ENCODE measurements around the gene ECT2. TPM values are rescaled to one million over a fixed set of nuclear protein-coding genes. Genes with fewer than 3 reads are reported as not detected.

ECT2 gene
- total and polyA plus RNA-seq, 2 of the 8 experiments (the other 6 are each of a cell fraction or from before 2014, with no cell fraction given): 19.5 to 88.7 TPM

DNA sequence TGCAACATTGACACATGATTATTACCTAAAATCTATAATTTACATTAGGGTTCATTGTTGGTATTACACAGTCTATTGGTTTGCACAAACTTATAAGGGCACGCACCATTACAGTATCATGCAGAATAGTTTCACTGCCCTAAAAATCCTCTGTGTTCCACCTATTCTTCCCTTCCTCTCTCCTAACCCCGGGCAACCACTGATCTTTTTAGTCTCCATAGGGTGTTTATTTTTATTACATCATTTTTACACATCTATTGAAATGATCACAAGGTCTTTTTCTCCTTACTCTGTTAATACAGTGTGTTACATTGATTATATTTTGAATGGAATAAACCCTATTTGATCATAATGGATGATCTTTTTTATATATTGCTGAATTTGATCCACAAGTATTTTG lies 15.5 kb upstream of the ECT2 start (continued):
- TF ChIP-seq, protein P1, sequence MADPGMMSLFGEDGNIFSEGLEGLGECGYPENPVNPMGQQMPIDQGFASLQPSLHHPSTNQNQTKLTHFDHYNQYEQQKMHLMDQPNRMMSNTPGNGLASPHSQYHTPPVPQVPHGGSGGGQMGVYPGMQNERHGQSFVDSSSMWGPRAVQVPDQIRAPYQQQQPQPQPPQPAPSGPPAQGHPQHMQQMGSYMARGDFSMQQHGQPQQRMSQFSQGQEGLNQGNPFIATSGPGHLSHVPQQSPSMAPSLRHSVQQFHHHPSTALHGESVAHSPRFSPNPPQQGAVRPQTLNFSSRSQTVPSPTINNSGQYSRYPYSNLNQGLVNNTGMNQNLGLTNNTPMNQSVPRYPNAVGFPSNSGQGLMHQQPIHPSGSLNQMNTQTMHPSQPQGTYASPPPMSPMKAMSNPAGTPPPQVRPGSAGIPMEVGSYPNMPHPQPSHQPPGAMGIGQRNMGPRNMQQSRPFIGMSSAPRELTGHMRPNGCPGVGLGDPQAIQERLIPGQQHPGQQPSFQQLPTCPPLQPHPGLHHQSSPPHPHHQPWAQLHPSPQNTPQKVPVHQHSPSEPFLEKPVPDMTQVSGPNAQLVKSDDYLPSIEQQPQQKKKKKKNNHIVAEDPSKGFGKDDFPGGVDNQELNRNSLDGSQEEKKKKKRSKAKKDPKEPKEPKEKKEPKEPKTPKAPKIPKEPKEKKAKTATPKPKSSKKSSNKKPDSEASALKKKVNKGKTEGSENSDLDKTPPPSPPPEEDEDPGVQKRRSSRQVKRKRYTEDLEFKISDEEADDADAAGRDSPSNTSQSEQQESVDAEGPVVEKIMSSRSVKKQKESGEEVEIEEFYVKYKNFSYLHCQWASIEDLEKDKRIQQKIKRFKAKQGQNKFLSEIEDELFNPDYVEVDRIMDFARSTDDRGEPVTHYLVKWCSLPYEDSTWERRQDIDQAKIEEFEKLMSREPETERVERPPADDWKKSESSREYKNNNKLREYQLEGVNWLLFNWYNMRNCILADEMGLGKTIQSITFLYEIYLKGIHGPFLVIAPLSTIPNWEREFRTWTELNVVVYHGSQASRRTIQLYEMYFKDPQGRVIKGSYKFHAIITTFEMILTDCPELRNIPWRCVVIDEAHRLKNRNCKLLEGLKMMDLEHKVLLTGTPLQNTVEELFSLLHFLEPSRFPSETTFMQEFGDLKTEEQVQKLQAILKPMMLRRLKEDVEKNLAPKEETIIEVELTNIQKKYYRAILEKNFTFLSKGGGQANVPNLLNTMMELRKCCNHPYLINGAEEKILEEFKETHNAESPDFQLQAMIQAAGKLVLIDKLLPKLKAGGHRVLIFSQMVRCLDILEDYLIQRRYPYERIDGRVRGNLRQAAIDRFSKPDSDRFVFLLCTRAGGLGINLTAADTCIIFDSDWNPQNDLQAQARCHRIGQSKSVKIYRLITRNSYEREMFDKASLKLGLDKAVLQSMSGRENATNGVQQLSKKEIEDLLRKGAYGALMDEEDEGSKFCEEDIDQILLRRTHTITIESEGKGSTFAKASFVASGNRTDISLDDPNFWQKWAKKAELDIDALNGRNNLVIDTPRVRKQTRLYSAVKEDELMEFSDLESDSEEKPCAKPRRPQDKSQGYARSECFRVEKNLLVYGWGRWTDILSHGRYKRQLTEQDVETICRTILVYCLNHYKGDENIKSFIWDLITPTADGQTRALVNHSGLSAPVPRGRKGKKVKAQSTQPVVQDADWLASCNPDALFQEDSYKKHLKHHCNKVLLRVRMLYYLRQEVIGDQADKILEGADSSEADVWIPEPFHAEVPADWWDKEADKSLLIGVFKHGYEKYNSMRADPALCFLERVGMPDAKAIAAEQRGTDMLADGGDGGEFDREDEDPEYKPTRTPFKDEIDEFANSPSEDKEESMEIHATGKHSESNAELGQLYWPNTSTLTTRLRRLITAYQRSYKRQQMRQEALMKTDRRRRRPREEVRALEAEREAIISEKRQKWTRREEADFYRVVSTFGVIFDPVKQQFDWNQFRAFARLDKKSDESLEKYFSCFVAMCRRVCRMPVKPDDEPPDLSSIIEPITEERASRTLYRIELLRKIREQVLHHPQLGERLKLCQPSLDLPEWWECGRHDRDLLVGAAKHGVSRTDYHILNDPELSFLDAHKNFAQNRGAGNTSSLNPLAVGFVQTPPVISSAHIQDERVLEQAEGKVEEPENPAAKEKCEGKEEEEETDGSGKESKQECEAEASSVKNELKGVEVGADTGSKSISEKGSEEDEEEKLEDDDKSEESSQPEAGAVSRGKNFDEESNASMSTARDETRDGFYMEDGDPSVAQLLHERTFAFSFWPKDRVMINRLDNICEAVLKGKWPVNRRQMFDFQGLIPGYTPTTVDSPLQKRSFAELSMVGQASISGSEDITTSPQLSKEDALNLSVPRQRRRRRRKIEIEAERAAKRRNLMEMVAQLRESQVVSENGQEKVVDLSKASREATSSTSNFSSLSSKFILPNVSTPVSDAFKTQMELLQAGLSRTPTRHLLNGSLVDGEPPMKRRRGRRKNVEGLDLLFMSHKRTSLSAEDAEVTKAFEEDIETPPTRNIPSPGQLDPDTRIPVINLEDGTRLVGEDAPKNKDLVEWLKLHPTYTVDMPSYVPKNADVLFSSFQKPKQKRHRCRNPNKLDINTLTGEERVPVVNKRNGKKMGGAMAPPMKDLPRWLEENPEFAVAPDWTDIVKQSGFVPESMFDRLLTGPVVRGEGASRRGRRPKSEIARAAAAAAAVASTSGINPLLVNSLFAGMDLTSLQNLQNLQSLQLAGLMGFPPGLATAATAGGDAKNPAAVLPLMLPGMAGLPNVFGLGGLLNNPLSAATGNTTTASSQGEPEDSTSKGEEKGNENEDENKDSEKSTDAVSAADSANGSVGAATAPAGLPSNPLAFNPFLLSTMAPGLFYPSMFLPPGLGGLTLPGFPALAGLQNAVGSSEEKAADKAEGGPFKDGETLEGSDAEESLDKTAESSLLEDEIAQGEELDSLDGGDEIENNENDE (IDR thresholded peaks at IDR 0.05; ENCODE audit: insufficient replicate concordance, low read length): no peak
- TF ChIP-seq TEAD4 (IDR thresholded peaks at IDR 0.05; ENCODE audit: low read depth, low read length) (no peak), YY1 (IDR thresholded peaks at IDR 0.05; ENCODE audit: low read depth, low read length) (no peak), SIRT6 (IDR thresholded peaks at IDR 0.05; ENCODE audit: low read length) (no peak), RAD21 (IDR thresholded peaks at IDR 0.05 in 1 of 2, conservative IDR thresholded peaks at IDR 0.05 in 1 of 2; ENCODE audit: low read depth in 2 of 2, low read length in 2 of 2) (no peak), ASH2L (IDR thresholded peaks at IDR 0.05; ENCODE audit: low read length) (no peak), JUN (IDR thresholded peaks at IDR 0.05; ENCODE audit: low read depth, low read length) (no peak), TBP (IDR thresholded peaks at IDR 0.05; ENCODE audit: low read depth, low read length) (no peak)
